Right lobe of liver (tissue), 4 donors: ENCODE data around the gene CTSZ.

ENCODE experiments used
- CTCF ChIP-seq, 4 donors: fragments of 200-600 bp in 3 of 4; fragments of 450-650 bp in 1 of 4; IDR thresholded peaks; one replicate each; pipeline versions ENCODE4 v1.5.1 to v1.8.0; 2016 to 2022; ENCODE audit warnings: antibody characterized with exemption in 4 of 4, mild to moderate bottlenecking in 2 of 4
- POLR2A ChIP-seq: fragments of 450-650 bp; IDR thresholded peaks from one replicate; pipeline ENCODE4 v1.6.1; 2017; ENCODE audit warnings: antibody characterized with exemption, mild to moderate bottlenecking
- donor health status: DM: no; HTN: no; CAD: no.
- donor health status: DM: no; HTN: no; CAD: no.
- donor health status: DM: no; HTN: yes; CAD: no.

GRCh38 chr20:58981628-58982364 lies 25.3 kb downstream of the CTSZ start:
- TF ChIP-seq CTCF (IDR thresholded peaks at IDR 0.05) = no peak
- TF ChIP-seq POLR2A = no peak
